HK-2 (cell line): ENCODE measurements around the gene CACNB1.
"Not testable (repeated sequence)": the region's sequence is repeated elsewhere in the genome, so short reads cannot be mapped to it uniquely, and the experiment has no call there.

Experiments
- DNase-seq: peaks from one replicate; pipeline ENCODE4 v3.0.0-alpha.2; 2018; ENCODE audit not compliant: unreplicated experiment

CACNB1 gene

GRCh38 chr17:39174920-39175694 is 22.4 kb downstream of the CACNB1 start:
- DNase-seq: peak; percentile 46

DNA sequence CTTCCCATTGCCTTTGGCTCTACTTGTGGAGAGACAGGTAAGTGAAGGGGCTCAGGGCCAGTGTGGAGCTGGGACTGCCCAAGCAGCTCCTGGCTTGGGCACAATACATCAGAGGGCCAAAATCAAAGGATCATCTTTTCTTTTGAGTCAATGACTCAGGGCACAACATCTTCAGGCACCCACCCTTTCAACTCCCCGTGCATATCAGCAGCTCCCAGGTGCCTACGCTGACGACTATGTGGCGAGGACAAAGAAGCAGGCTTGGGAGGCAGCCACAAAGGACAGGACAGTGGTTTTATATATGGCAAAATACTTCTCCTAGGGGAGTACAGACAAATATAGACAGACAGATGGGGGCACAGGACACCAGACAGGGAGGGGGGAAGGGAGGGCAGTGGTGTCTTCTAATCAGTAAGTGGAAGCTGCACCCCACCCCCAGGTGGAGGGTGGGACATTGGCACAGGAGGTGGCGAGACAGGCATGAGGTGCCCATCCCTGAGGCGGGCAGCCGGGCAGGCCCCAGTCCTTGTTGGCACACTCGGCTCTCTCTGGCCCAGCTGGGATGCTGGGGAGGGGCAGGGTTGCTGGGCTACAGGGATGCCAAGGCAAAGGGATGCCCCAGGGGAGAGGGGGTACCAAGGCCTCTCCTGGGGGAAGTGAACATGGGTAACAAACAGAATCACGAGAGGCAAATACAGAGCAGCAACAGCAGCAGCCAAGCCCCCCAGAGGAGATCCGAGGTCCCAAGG is 23.8 kb downstream of the CACNB1 start:
- DNase-seq: no peak

DNA sequence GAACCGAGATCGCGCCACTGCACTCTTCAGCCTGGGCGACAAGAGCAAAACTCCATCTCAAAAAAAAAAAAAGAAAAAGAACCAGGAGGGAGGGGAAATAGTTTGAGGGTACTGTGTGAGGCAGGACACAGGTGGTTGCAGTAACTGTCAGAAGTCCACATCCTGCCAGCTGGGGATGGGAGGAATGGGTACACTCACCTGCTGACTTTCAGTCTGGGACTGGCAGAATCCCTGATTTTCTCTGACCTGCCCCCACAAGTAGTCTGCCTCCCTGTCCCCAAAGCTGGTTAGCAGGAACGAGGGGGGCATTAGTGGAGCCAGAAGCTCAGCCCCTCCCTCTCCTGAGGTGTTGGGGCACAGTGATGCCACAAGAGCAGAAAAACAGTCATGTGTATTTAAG is 24.4 kb downstream of the CACNB1 start:
- DNase-seq: no peak

- no peak for DNase-seq
These were observed 25.5 kb downstream of the CACNB1 start for GRCh38 chr17:39171933-39172332.

GRCh38 chr17:39170558-39170957 is 26.9 kb downstream of the CACNB1 start:
- DNase-seq: no peak

- DNase-seq: no peak
These were observed 27.4 kb downstream of the CACNB1 start for GRCh38 chr17:39170109-39170508.

GRCh38 chr17:39169518-39169917 is 28.0 kb downstream of the CACNB1 start:
- DNase-seq: no peak

- DNase-seq: no peak
These were observed 28.4 kb downstream of the CACNB1 start for GRCh38 chr17:39169101-39169500.

GRCh38 chr17:39168503-39168902 is 29.0 kb downstream of the CACNB1 start:
- DNase-seq: not testable (repeated sequence)

DNA sequence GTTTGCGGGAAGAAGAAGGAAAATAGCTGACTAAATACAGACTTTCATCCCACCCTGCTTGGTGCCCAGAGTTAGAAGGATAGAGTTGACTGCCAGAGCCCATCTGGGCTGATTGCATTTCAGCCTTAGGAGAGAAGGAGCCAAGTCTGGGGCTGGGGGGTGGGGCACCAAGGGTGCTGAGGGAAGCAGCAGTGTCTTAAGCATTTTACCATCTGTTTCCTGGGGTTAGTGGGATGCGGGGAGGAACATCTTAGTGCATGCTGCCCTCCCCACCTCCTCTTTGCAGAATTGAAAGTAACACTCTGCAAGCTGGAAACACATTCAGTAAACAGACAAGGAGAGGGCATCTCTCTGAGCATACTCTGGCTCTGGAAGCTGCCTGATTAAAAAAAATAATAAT is 30.0 kb downstream of the CACNB1 start:
- DNase-seq: no peak

- DNase-seq: no peak
These were observed 30.8 kb downstream of the CACNB1 start for GRCh38 chr17:39166437-39167335.

- DNase-seq: no peak
These were observed 31.6 kb downstream of the CACNB1 start, which contains the start of gene ARL5C for GRCh38 chr17:39165841-39166349. Gene ARL5C (minus strand): TSS chr17:39166161. CDS start chr17:39165760, 401 bp downstream.

- DNase-seq: no peak
These were observed 32.2 kb downstream of the CACNB1 start for GRCh38 chr17:39165178-39165840.

- DNase-seq: peak; percentile 76
These were observed 32.8 kb downstream of the CACNB1 start for GRCh38 chr17:39164675-39165143.

DNA sequence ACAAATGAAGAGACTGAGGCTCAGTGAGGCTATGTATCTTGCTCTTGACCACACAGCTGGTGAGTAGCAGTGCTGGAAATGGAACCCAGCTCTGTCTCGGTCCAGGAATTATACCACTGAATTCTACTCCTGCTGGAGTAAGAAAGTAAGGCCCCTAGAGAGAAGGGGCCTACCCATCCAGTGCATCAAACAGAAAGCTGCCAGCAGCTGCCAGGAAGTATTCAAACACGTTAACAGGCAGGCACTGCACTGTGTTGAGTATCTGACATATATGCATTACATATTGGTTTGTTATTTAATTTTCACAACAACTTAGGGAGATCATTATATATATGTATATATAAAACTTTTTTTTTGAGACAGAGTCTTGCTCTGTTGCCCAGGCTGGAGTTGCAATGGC is 35.5 kb downstream of the CACNB1 start:
- DNase-seq: no peak

- no peak for DNase-seq
These were observed 38.8 kb downstream of the CACNB1 start for GRCh38 chr17:39158623-39159022.

GRCh38 chr17:39156491-39156890 is 41.0 kb downstream of the CACNB1 start:
- DNase-seq: no peak

DNA sequence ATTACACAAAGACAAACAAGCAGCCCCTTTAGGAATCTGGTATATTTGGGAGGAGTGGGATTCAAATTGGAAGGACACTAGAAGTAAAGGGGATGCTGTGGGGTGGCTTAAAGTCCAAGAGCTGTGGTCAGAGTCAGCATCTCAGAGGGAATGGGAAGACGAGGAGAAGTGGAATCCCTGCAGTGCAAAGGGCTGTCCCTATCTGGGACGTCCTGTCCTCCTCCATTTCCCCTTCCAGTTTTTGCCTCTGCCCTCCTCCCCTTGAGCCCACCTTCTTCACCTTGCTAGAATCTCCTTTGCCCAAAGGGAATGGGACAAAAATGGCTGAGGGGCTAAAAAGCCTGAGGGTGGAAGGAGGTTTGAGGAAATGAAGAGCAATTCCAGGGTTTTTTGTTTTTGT is 41.8 kb downstream of the CACNB1 start:
- DNase-seq: no peak

DNA sequence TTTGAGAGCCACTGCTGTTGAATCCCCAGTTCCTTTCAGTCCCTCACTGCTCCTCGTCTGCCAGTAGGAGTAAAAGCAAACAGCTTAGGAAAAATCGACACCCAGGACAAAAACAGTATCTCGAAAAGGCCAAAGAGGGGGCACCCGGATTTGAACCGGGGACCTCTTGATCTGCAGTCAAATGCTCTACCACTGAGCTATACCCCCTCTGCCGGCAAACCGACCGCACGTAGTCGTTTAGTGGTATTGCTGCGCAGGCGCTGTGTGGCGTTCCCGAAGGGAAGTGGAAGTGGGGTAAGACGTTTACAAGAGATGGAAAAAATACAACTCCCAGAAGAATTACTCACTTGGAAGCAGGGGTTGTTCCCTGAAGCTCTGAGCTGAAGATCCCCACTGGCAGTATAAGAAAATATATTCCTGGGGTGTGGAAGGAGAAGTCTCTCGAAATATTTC is 43.8 kb downstream of the CACNB1 start:
- DNase-seq: peak; percentile 96

- peak; percentile 42 for DNase-seq
These were observed 45.3 kb downstream of the CACNB1 start for GRCh38 chr17:39151943-39152818.
